HepG2 (cell line): Measurements from ENCODE around the gene OPRL1. TPM values are rescaled to one million over a fixed set of nuclear protein-coding genes. Genes with fewer than 3 reads are reported as not detected.

ENCODE experiments used
- AGO1 ChIP-seq: fragments of 200-400 bp; formaldehyde crosslinking; IDR thresholded peaks from 2 replicates; pipeline ENCODE4 v1.6.1; 2017; ENCODE audit warnings: mild to moderate bottlenecking, low read depth, low read length, moderate library complexity; ENCODE audit not compliant: poor library complexity, severe bottlenecking
- CENPT ChIP-seq: sonication (generic); formaldehyde crosslinking; IDR thresholded peaks from 2 replicates; pipeline ENCODE4 v1.8.0; 2022; ENCODE audit warnings: low read depth, mild to moderate bottlenecking, moderate library complexity, missing genetic modification reagents
- CREB1 ChIP-seq, 2 experiments: fragments of 450-650 bp in 1 of 2; IDR thresholded peaks; 2 replicates each; pipeline ENCODE4 v1.6.1; 2016 to 2017; ENCODE audit warnings: control low read depth in 1 of 2, mild to moderate bottlenecking in 1 of 2, missing compliant biosample characterization in 1 of 2, missing genetic modification characterization in 1 of 2
- HOXA3 ChIP-seq: sonication (generic); formaldehyde crosslinking; IDR thresholded peaks from 2 replicates; pipeline ENCODE4 v1.5.0; 2020; ENCODE audit warnings: missing genetic modification reagents
- KLF13 ChIP-seq: sonication (generic); formaldehyde crosslinking; IDR thresholded peaks from 2 replicates; pipeline ENCODE4 v1.4.0; 2020; ENCODE audit warnings: mild to moderate bottlenecking, missing genetic modification reagents
- MIXL1 ChIP-seq: IDR thresholded peaks from 2 replicates; pipeline ENCODE4 v1.6.1; 2016
- PCBP1 ChIP-seq: fragments of 200-400 bp; formaldehyde crosslinking; IDR thresholded peaks from 2 replicates; pipeline ENCODE4 v1.6.1; 2017; ENCODE audit warnings: mild to moderate bottlenecking, low read depth, low read length, borderline replicate concordance
- THAP9 ChIP-seq: sonication (generic); formaldehyde crosslinking; IDR thresholded peaks from 2 replicates; pipeline ENCODE4; 2020; ENCODE audit warnings: missing genetic modification reagents, mild to moderate bottlenecking, borderline replicate concordance
- WIZ ChIP-seq: sonication (generic); formaldehyde crosslinking; IDR thresholded peaks from 2 replicates; pipeline ENCODE4 v1.5.1; 2020; ENCODE audit warnings: mild to moderate bottlenecking, missing genetic modification reagents
- ZMYM2 ChIP-seq: sonication (generic); formaldehyde crosslinking; IDR thresholded peaks from 2 replicates; pipeline ENCODE4 v1.8.0; 2022; ENCODE audit warnings: mild to moderate bottlenecking, missing genetic modification reagents
- ZNF274 ChIP-seq: sonication (generic); formaldehyde crosslinking; IDR thresholded peaks from 2 replicates; pipeline ENCODE4 v1.5.1; 2020; ENCODE audit warnings: mild to moderate bottlenecking, missing genetic modification reagents
- ZNF414 ChIP-seq: sonication (generic); formaldehyde crosslinking; IDR thresholded peaks from 2 replicates; pipeline ENCODE4 v1.5.0; 2020; ENCODE audit warnings: missing genetic modification reagents
- ZNF737 ChIP-seq: sonication (generic); formaldehyde crosslinking; IDR thresholded peaks from 2 replicates; pipeline ENCODE4 v1.5.0; 2020; ENCODE audit warnings: missing genetic modification reagents, mild to moderate bottlenecking, borderline replicate concordance
- polyA plus RNA-seq, 8 experiments: library from polyadenylated mRNA; depleted of rRNA in 3 of 8; stranded (reverse) in 7 of 8; unstranded in 1 of 8; fragments of >200 nt; fragmentation: Illumina TruSeq in 4 of 8; extraction: Trizol in 4 of 8; gene quantifications; 2 replicates each; pipeline versions ENCODE4 v1.2.1 to v1.2.3, GENCODE V29; 2011 to 2016; ENCODE audit warnings: low read depth in 4 of 8, missing spikeins in 1 of 8, mixed read lengths in 1 of 8; ENCODE audit not compliant: insufficient read depth in 1 of 8
- total RNA-seq, 5 experiments: library from RNA; depleted of rRNA; stranded (reverse); fragments of >200 nt; fragmentation: Illumina TruSeq; extraction: Trizol; gene quantifications; 2 replicates each; pipeline ENCODE4 v1.2.3, GENCODE V29; 2016; ENCODE audit warnings: low read depth in 1 of 5
- TF ChIP-seq, protein P1 (sequence below): sonication (generic); formaldehyde crosslinking; IDR thresholded peaks from 2 replicates; pipeline ENCODE4 v1.8.0; 2022; ENCODE audit warnings: mild to moderate bottlenecking, missing genetic modification reagents, moderate library complexity
- TF ChIP-seq, protein P2 (sequence below): sonication (generic); formaldehyde crosslinking; IDR thresholded peaks from 2 replicates; pipeline ENCODE4 v1.5.0; 2020; ENCODE audit warnings: mild to moderate bottlenecking, missing genetic modification reagents, moderate library complexity
- TF ChIP-seq, protein P3 (sequence below): IDR thresholded peaks from 2 replicates; pipeline ENCODE4 v1.6.1; 2016; ENCODE audit warnings: mild to moderate bottlenecking, missing biosample characterization, missing genetic modification reagents
- TF ChIP-seq, protein P4 (sequence below): sonication (generic); formaldehyde crosslinking; IDR thresholded peaks from 2 replicates; pipeline ENCODE4 v1.5.0; 2020; ENCODE audit warnings: missing genetic modification reagents
- TF ChIP-seq, protein P5 (sequence below): IDR thresholded peaks from 2 replicates; pipeline ENCODE4 v1.6.1; 2016; ENCODE audit warnings: low read depth

The OPRL1 gene
- total and polyA plus RNA-seq, 2 of the 13 experiments (the other 11 are each of a cell fraction or from before 2014, with no cell fraction given) = 0.35 to 0.71 TPM

- TF ChIP-seq, protein P1, sequence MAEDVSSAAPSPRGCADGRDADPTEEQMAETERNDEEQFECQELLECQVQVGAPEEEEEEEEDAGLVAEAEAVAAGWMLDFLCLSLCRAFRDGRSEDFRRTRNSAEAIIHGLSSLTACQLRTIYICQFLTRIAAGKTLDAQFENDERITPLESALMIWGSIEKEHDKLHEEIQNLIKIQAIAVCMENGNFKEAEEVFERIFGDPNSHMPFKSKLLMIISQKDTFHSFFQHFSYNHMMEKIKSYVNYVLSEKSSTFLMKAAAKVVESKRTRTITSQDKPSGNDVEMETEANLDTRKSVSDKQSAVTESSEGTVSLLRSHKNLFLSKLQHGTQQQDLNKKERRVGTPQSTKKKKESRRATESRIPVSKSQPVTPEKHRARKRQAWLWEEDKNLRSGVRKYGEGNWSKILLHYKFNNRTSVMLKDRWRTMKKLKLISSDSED (CRISPR knock-in tag) = no peak
- TF ChIP-seq, protein P2, sequence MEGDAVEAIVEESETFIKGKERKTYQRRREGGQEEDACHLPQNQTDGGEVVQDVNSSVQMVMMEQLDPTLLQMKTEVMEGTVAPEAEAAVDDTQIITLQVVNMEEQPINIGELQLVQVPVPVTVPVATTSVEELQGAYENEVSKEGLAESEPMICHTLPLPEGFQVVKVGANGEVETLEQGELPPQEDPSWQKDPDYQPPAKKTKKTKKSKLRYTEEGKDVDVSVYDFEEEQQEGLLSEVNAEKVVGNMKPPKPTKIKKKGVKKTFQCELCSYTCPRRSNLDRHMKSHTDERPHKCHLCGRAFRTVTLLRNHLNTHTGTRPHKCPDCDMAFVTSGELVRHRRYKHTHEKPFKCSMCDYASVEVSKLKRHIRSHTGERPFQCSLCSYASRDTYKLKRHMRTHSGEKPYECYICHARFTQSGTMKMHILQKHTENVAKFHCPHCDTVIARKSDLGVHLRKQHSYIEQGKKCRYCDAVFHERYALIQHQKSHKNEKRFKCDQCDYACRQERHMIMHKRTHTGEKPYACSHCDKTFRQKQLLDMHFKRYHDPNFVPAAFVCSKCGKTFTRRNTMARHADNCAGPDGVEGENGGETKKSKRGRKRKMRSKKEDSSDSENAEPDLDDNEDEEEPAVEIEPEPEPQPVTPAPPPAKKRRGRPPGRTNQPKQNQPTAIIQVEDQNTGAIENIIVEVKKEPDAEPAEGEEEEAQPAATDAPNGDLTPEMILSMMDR (CRISPR knock-in tag) = peak; percentile 53
- TF ChIP-seq KLF13 (CRISPR knock-in tag) = no peak
- TF ChIP-seq THAP9 (CRISPR knock-in tag) = no peak
- TF ChIP-seq ZNF414 = no peak
- no peak for TF ChIP-seq CENPT (CRISPR knock-in tag)
- no peak for TF ChIP-seq WIZ (CRISPR knock-in tag)
- TF ChIP-seq, protein P3, sequence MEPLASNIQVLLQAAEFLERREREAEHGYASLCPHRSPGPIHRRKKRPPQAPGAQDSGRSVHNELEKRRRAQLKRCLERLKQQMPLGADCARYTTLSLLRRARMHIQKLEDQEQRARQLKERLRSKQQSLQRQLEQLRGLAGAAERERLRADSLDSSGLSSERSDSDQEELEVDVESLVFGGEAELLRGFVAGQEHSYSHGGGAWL (CRISPR knock-in tag) = no peak
- peak; percentile 35; the same call in 1 of the 2 replicates for TF ChIP-seq CREB1 (IDR thresholded peaks at IDR 0.05)
- TF ChIP-seq CREB1 (CRISPR knock-in tag; IDR thresholded peaks at IDR 0.05) = no peak
- TF ChIP-seq PCBP1 = no peak
- no peak for TF ChIP-seq ZMYM2
- no peak for TF ChIP-seq MIXL1
- TF ChIP-seq ZNF737 (CRISPR knock-in tag) = no peak
- no peak for TF ChIP-seq AGO1
- TF ChIP-seq, protein P4, sequence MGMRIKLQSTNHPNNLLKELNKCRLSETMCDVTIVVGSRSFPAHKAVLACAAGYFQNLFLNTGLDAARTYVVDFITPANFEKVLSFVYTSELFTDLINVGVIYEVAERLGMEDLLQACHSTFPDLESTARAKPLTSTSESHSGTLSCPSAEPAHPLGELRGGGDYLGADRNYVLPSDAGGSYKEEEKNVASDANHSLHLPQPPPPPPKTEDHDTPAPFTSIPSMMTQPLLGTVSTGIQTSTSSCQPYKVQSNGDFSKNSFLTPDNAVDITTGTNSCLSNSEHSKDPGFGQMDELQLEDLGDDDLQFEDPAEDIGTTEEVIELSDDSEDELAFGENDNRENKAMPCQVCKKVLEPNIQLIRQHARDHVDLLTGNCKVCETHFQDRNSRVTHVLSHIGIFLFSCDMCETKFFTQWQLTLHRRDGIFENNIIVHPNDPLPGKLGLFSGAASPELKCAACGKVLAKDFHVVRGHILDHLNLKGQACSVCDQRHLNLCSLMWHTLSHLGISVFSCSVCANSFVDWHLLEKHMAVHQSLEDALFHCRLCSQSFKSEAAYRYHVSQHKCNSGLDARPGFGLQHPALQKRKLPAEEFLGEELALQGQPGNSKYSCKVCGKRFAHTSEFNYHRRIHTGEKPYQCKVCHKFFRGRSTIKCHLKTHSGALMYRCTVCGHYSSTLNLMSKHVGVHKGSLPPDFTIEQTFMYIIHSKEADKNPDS = no peak
- no peak for TF ChIP-seq ZNF274 (CRISPR knock-in tag)
- TF ChIP-seq, protein P5, sequence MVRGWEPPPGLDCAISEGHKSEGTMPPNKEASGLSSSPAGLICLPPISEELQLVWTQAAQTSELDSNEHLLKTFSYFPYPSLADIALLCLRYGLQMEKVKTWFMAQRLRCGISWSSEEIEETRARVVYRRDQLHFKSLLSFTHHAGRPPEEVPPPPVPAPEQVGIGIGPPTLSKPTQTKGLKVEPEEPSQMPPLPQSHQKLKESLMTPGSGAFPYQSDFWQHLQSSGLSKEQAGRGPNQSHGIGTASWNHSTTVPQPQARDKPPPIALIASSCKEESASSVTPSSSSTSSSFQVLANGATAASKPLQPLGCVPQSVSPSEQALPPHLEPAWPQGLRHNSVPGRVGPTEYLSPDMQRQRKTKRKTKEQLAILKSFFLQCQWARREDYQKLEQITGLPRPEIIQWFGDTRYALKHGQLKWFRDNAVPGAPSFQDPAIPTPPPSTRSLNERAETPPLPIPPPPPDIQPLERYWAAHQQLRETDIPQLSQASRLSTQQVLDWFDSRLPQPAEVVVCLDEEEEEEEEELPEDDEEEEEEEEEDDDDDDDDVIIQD (CRISPR knock-in tag) = no peak
- peak; percentile 34; the same call in 1 of the 2 replicates for TF ChIP-seq HOXA3 (CRISPR knock-in tag)
Measured at GRCh38 chr20:64093013-64093503, 13.2 kb downstream of the OPRL1 start (continued).
